Colonic mucosa (tissue), 4 donors: ENCODE measurements around the gene MUC20. TPM values are rescaled to one million over a fixed set of nuclear protein-coding genes. Genes with fewer than 3 reads are reported as not detected.
"Not testable (repeated sequence)": the region's sequence is repeated elsewhere in the genome, so short reads cannot be mapped to it uniquely, and the experiment has no call there.

Source experiments
- DNase-seq: peaks from one replicate; pipeline ENCODE4 v3.0.0-alpha.2; 2020
- H3K27ac ChIP-seq: fragments of 200-600 bp; one replicate; pipeline ENCODE4 v1.8.0; 2021
- H3K27me3 ChIP-seq: fragments of 200-600 bp; one replicate; pipeline ENCODE4 v1.8.0; 2021
- H3K36me3 ChIP-seq: fragments of 200-600 bp; one replicate; pipeline ENCODE4 v1.8.0; 2021
- H3K4me1 ChIP-seq: fragments of 200-600 bp; one replicate; pipeline ENCODE4 v1.8.0; 2021; ENCODE audit warnings: mild to moderate bottlenecking
- H3K4me3 ChIP-seq: fragments of 200-600 bp; one replicate; pipeline ENCODE4 v1.8.0; 2021
- H3K9ac ChIP-seq, 2 donors: one replicate each; pipeline ENCODE4 v1.7.0; 2013; ENCODE audit warnings: control low read depth in 2 of 2, low read depth in 2 of 2, low read length in 2 of 2
- H3K9me3 ChIP-seq: fragments of 200-600 bp; one replicate; pipeline ENCODE4 v1.8.0; 2021
- intact Hi-C: fragments of 100-400 bp; cut with DNase I; formaldehyde crosslinking; loops from one replicate; pipeline ENCODE4 v1.14.1; 2022
- total RNA-seq, 2 donors: library from RNA; stranded (reverse); fragmentation: NEBNext Ultra II Directional in 1 of 2; extraction: Animal tissue kit (Norgen Biotek cat#: 25700) in 1 of 2; gene quantifications; one replicate each; pipeline ENCODE4 v1.2.1, GENCODE V29; 2021
- donor health status: healthy.
- donor health status: DM: no; HTN: no; CAD: no.
- donor health status: DM: no; HTN: no; CAD: no.

The MUC20 gene, protein sequence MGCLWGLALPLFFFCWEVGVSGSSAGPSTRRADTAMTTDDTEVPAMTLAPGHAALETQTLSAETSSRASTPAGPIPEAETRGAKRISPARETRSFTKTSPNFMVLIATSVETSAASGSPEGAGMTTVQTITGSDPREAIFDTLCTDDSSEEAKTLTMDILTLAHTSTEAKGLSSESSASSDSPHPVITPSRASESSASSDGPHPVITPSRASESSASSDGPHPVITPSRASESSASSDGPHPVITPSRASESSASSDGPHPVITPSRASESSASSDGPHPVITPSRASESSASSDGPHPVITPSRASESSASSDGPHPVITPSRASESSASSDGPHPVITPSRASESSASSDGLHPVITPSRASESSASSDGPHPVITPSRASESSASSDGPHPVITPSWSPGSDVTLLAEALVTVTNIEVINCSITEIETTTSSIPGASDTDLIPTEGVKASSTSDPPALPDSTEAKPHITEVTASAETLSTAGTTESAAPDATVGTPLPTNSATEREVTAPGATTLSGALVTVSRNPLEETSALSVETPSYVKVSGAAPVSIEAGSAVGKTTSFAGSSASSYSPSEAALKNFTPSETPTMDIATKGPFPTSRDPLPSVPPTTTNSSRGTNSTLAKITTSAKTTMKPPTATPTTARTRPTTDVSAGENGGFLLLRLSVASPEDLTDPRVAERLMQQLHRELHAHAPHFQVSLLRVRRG
- total RNA-seq = 100 to 1,000 TPM in 1 of 2 donors, 10 to 100 TPM in 1; 58.1 to 170 TPM

GRCh38 chr3:195720831-195721506 is at the start of gene MUC20:
Gene MUC20 (plus strand): TSS chr3:195720978. CDS start chr3:195721008, 30 bp downstream.
- H3K36me3 ChIP-seq, H3K9me3 ChIP-seq, H3K4me1 ChIP-seq, H3K27me3 ChIP-seq, intact Hi-C loops: not testable (repeated sequence)
- DNase-seq = peak; percentile 90
- H3K9ac ChIP-seq = peak within 1 kb of the TSS in 1 of 2 donors; percentile 79
- peak within 1 kb of the TSS; percentile 17 for H3K4me3 ChIP-seq
- H3K27ac ChIP-seq = peak within 1 kb of the TSS; percentile 67

DNA sequence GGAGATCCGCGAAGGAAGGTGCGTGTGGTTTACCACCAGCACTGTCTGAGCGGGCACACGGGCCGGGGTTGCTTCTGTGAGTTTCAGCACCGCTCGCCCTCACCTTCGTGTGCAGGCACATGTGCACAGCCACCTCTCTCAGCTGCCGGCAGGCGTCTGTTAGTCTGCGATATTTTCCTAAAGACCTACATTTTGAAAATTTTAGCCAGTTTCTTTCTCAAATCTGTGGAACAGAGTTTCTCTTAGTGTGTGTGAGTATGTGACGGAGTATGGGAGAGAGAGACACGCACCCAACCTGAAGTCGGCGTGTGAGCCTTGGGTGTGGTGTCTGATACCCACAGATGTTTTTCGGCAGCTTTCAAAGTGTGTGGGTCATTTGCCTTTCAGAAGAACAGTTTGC is 49.5 kb upstream of the MUC20 start:
- H3K9me3 ChIP-seq, intact Hi-C loops, DNase-seq, H3K4me3 ChIP-seq, H3K4me1 ChIP-seq, H3K9ac ChIP-seq, H3K27ac ChIP-seq, H3K27me3 ChIP-seq: not testable (repeated sequence)
- H3K36me3 ChIP-seq = peaks cover 12% of the 10 kb centered on the region

GRCh38 chr3:195673711-195674110 is 47.1 kb upstream of the MUC20 start:
- DNase-seq, H3K27ac ChIP-seq, H3K36me3 ChIP-seq, H3K9me3 ChIP-seq, H3K4me1 ChIP-seq, H3K9ac ChIP-seq, intact Hi-C loops, H3K27me3 ChIP-seq, H3K4me3 ChIP-seq: not testable (repeated sequence)

- DNase-seq, H3K9me3 ChIP-seq, H3K4me1 ChIP-seq, H3K36me3 ChIP-seq, H3K4me3 ChIP-seq, intact Hi-C loops, H3K27me3 ChIP-seq, H3K9ac ChIP-seq, H3K27ac ChIP-seq: not testable (repeated sequence)
Observed at GRCh38 chr3:195678391-195679015, 42.3 kb upstream of the MUC20 start.

DNA sequence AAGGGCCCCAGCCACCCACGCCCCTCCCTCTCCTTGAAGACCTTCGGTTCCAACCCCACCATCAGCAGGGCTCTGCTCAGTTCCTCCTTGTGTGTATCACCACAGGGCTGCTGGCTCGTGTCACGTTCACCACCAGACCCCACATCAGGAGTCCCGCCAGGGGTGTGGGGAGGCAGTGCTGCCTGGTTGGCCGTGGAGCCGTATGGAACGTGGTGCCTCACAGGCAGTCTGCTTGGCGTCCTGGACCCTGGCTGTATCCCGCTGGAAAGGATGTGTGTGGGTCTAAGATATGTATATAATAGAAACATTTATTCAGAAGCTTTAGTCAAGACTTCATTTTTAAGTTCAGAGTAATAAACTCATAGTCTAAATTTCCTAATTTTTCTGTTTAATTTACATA is 40.1 kb upstream of the MUC20 start:
- H3K27me3 ChIP-seq, DNase-seq, H3K9ac ChIP-seq, H3K27ac ChIP-seq, H3K4me1 ChIP-seq, H3K9me3 ChIP-seq, H3K4me3 ChIP-seq, H3K36me3 ChIP-seq, intact Hi-C loops: not testable (repeated sequence)

GRCh38 chr3:195681458-195682103 is 39.2 kb upstream of the MUC20 start:
- DNase-seq, H3K27me3 ChIP-seq, H3K4me3 ChIP-seq, H3K9me3 ChIP-seq, H3K9ac ChIP-seq, H3K4me1 ChIP-seq, H3K36me3 ChIP-seq, H3K27ac ChIP-seq, intact Hi-C loops: not testable (repeated sequence)

- H3K4me1 ChIP-seq, H3K4me3 ChIP-seq, H3K36me3 ChIP-seq, H3K9ac ChIP-seq, H3K27me3 ChIP-seq, intact Hi-C loops, H3K9me3 ChIP-seq, DNase-seq: not testable (repeated sequence)
- H3K27ac ChIP-seq = peak overlapping the region; percentile 83
Observed at GRCh38 chr3:195682104-195682742, 38.6 kb upstream of the MUC20 start.

- H3K9me3 ChIP-seq, intact Hi-C loops, DNase-seq, H3K4me3 ChIP-seq, H3K4me1 ChIP-seq, H3K27me3 ChIP-seq, H3K36me3 ChIP-seq: not testable (repeated sequence)
- peak overlapping the region; percentile 83 for H3K27ac ChIP-seq
- peak overlapping the region; percentile 51 to 62 for H3K9ac ChIP-seq
Observed at GRCh38 chr3:195683722-195684526, 36.9 kb upstream of the MUC20 start.

GRCh38 chr3:195684527-195685257 is 36.1 kb upstream of the MUC20 start:
- Histone ChIP-seq H3K9ac (peak overlapping the region; percentile 51 to 62), H3K27ac (peak overlapping the region; percentile 83), H3K36me3 (peaks cover 15% of the 10 kb centered on the region)
- H3K4me1 ChIP-seq, H3K4me3 ChIP-seq, intact Hi-C loops, H3K9me3 ChIP-seq, DNase-seq, H3K27me3 ChIP-seq: not testable (repeated sequence)

DNA sequence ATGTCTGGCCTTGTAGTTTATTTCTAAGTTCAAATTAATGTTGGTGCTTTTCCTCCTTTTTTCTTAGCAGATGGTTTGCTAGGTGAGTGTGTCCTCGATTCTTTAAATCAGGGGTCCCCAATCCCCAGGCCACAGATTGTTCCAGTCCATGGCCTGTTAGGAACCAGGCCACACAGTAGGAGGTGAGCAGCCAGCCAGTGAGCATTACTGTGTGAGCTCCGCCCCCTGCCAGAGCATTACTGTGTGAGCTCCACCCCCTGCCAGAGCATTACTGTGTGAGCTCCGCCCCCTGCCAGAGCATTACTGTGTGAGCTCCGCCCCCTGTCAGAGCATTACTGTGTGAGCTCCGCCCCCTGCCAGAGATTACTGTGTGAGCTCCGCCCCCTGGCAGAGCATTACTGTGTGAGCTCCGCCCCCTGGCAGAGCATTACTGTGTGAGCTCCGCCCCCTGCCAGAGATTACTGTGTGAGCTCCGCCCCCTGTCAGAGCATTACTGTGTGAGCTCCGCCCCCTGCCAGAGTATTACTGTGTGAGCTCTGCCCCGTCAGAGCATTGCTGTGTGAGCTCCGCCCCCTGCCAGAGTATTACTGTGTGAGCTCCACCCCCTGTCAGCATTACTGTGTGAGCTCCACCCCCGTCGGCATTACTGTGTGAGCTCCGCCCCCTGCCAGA is 34.1 kb upstream of the MUC20 start:
- H3K27me3 ChIP-seq, H3K9ac ChIP-seq, H3K4me3 ChIP-seq, H3K9me3 ChIP-seq, intact Hi-C loops, DNase-seq, H3K4me1 ChIP-seq: not testable (repeated sequence)
- Histone ChIP-seq H3K36me3 (peaks cover 15% of the 10 kb centered on the region), H3K27ac (peak overlapping the region; percentile 6)
